H1 (cell line): ENCODE data around the gene SHC3.

ENCODE experiments used
- CTCF ChIP-seq, 3 experiments: IDR thresholded peaks; 1 replicate in 2 of 3; 2 replicates in 1 of 3; pipeline versions ENCODE4 v1.5.1 to v1.6.1; 2011; ENCODE audit warnings: low read length in 3 of 3, mild to moderate bottlenecking in 3 of 3, inconsistent platforms in 2 of 3, low read depth in 1 of 3, moderate library complexity in 1 of 3; ENCODE audit not compliant: insufficient read depth in 1 of 3; ENCODE audit errors: control extremely low read depth in 1 of 3
- EZH2 ChIP-seq: fragments of 200-600 bp; sonication (generic); IDR thresholded peaks from 2 replicates; pipeline ENCODE4 v1.7.1; 2012; ENCODE audit warnings: low read depth, mild to moderate bottlenecking, moderate library complexity, low read length, inconsistent platforms; ENCODE audit not compliant: severe bottlenecking
- FOSL1 ChIP-seq: IDR thresholded peaks from 2 replicates; pipeline ENCODE4 v1.6.1; 2011; ENCODE audit warnings: mild to moderate bottlenecking, low read depth, low read length, moderate library complexity; ENCODE audit not compliant: insufficient read depth
- POLR2A ChIP-seq, 2 experiments: IDR thresholded peaks; 1 replicate in 1 of 2; 2 replicates in 1 of 2; pipeline ENCODE4 v1.6.1; 2011; ENCODE audit warnings: low read depth in 2 of 2, low read length in 2 of 2, mild to moderate bottlenecking in 2 of 2; ENCODE audit errors: control extremely low read depth in 1 of 2
- POLR2AphosphoS5 ChIP-seq: IDR thresholded peaks from 2 replicates; pipeline ENCODE4 v1.6.1; 2011; ENCODE audit warnings: low read depth, low read length
- POU5F1 ChIP-seq: IDR thresholded peaks from 2 replicates; pipeline ENCODE4 v1.6.1; 2011; ENCODE audit warnings: low read depth, mild to moderate bottlenecking, low read length, moderate library complexity
- SIN3A ChIP-seq, 2 experiments: IDR thresholded peaks in 1 of 2; conservative IDR thresholded peaks in 1 of 2; 2 replicates each; pipeline ENCODE4 v1.6.1; 2011 to 2012; ENCODE audit warnings: low read length in 2 of 2, improper control_type of control experiment in 1 of 2, low read depth in 1 of 2, mild to moderate bottlenecking in 1 of 2
- TEAD4 ChIP-seq: IDR thresholded peaks from 2 replicates; pipeline ENCODE4 v1.6.1; 2012; ENCODE audit warnings: low read depth, low read length, inconsistent platforms, mixed read lengths

- no peak for TF ChIP-seq POU5F1
- no peak for TF ChIP-seq CTCF (IDR thresholded peaks at IDR 0.05; ENCODE audit: control extremely low read depth in 1 of 3, insufficient read depth in 1 of 3, low read depth in 1 of 3, low read length in 3 of 3)
- no peak for TF ChIP-seq SIN3A (conservative IDR thresholded peaks at IDR 0.05 in 1 of 2, IDR thresholded peaks at IDR 0.05 in 1 of 2; ENCODE audit: low read depth in 1 of 2, low read length in 2 of 2)
- TF ChIP-seq POLR2A (IDR thresholded peaks at IDR 0.05; ENCODE audit: control extremely low read depth in 1 of 2, low read depth in 2 of 2, low read length in 2 of 2): no peak
- TF ChIP-seq FOSL1: no peak
- no peak for TF ChIP-seq TEAD4
- TF ChIP-seq POLR2AphosphoS5: no peak
- no peak for TF ChIP-seq EZH2
Observed at GRCh38 chr9:89012294-89013042, 166.2 kb downstream of the SHC3 start.
